IMR-90 (cell line): ENCODE results near the gene DRAXIN. TPM values are rescaled to one million over a fixed set of nuclear protein-coding genes. Genes with fewer than 3 reads are reported as not detected.

ENCODE experiments used
- ATAC-seq: fragments of 200-7000 bp; cut with Tn5 transposase; 2 replicates; pipeline ENCODE4 v1.9.1; 2020; ENCODE audit warnings: low read depth, mild to moderate bottlenecking, moderate library complexity
- BruUV-seq: library from RNA; stranded (reverse); fragments of 400-500 nt; replicated peaks from 2 replicates; lab custom pipeline; 2021; lab: Mats Ljungman, UMichigan
- CTCF ChIA-PET: fragments of 300-600 bp; formaldehyde crosslinking; extraction: SDS; loops from one replicate; lab custom pipeline; 2021; ENCODE audit warnings: antibody characterized with exemption; lab: Yijun Ruan, JAX
- POLR2A ChIA-PET: fragments of 300-600 bp; sonication (Branson Sonifier 250); formaldehyde crosslinking; loops from one replicate; lab custom pipeline; 2022; ENCODE audit warnings: antibody characterized with exemption; ENCODE audit not compliant: unreplicated experiment; lab: Charles Lee
- DNase-seq: peaks from one replicate; pipeline ENCODE4 v3.0.0; 2013
- H2AFZ ChIP-seq: replicated peaks from 2 replicates; pipeline ENCODE3; 2013; ENCODE audit warnings: low read length, mild to moderate bottlenecking; ENCODE audit not compliant: poor library complexity
- H2AK5ac ChIP-seq: 2 replicates; pipeline ENCODE4 v1.6.1; 2013; ENCODE audit warnings: low read depth, low read length, inconsistent platforms
- H2AK9ac ChIP-seq: replicated peaks from 2 replicates; pipeline ENCODE3; 2013; ENCODE audit warnings: mild to moderate bottlenecking, low read depth, low read length, moderate library complexity; ENCODE audit not compliant: poor library complexity
- H2BK120ac ChIP-seq: 2 replicates; pipeline ENCODE4 v1.6.1; 2013; ENCODE audit warnings: low read depth, low read length, inconsistent platforms
- H2BK15ac ChIP-seq: 3 replicates; pipeline ENCODE4 v1.6.1; 2013; ENCODE audit warnings: low read depth, low read length, inconsistent platforms
- H2BK20ac ChIP-seq: 2 replicates; pipeline ENCODE4 v1.6.1; 2013; ENCODE audit warnings: low read depth, mild to moderate bottlenecking, inconsistent platforms, low read length, moderate library complexity
- H2BK5ac ChIP-seq: 2 replicates; pipeline ENCODE4 v1.6.1; 2013; ENCODE audit warnings: mild to moderate bottlenecking, low read depth, low read length, inconsistent platforms; ENCODE audit not compliant: poor library complexity, severe bottlenecking
- H3K14ac ChIP-seq: replicated peaks from 2 replicates; pipeline ENCODE4 v1.6.1; 2013; ENCODE audit warnings: low read depth, low read length, inconsistent platforms
- H3K18ac ChIP-seq: 2 replicates; pipeline ENCODE4 v1.6.1; 2013; ENCODE audit warnings: low read depth, low read length, control low read depth
- H3K23ac ChIP-seq: 2 replicates; pipeline ENCODE4 v1.6.1; 2013; ENCODE audit warnings: low read depth, low read length, inconsistent platforms
- H3K27ac ChIP-seq: 2 replicates; pipeline ENCODE4 v1.5.1; 2013; ENCODE audit warnings: mild to moderate bottlenecking, control low read depth, low read length; ENCODE audit not compliant: insufficient read depth
- H3K27me3 ChIP-seq: 2 replicates; pipeline ENCODE4 v1.6.1; 2013; ENCODE audit warnings: low read length; ENCODE audit not compliant: control insufficient read depth, insufficient read depth
- H3K36me3 ChIP-seq: 2 replicates; pipeline ENCODE4 v1.6.1; 2013; ENCODE audit warnings: low read length, mixed read lengths; ENCODE audit not compliant: control insufficient read depth, insufficient read depth
- H3K4ac ChIP-seq: 2 replicates; pipeline ENCODE4 v1.6.1; 2013; ENCODE audit warnings: low read depth, low read length, inconsistent platforms
- H3K4me1 ChIP-seq: 2 replicates; pipeline ENCODE4 v1.6.1; 2013; ENCODE audit warnings: low read length, mixed read lengths; ENCODE audit not compliant: control insufficient read depth, insufficient read depth
- H3K4me2 ChIP-seq: 2 replicates; pipeline ENCODE4 v1.6.1; 2013; ENCODE audit warnings: low read depth, mild to moderate bottlenecking, control low read depth, low read length, moderate library complexity
- H3K4me3 ChIP-seq: 2 replicates; pipeline ENCODE4 v1.5.1; 2013; ENCODE audit warnings: low read depth, mild to moderate bottlenecking, control low read depth, low read length, moderate library complexity; ENCODE audit not compliant: insufficient read depth
- H3K56ac ChIP-seq: 2 replicates; pipeline ENCODE4 v1.6.1; 2013; ENCODE audit warnings: low read length, inconsistent platforms; ENCODE audit not compliant: insufficient read depth; ENCODE audit errors: extremely low read depth
- H3K79me1 ChIP-seq, 2 experiments: 2 replicates each; pipeline ENCODE4 v1.6.1; 2013; ENCODE audit warnings: low read length in 2 of 2, inconsistent platforms in 1 of 2, low read depth in 1 of 2
- H3K9ac ChIP-seq: 2 replicates; pipeline ENCODE4 v1.6.1; 2013; ENCODE audit warnings: low read depth, low read length, control low read depth
- H3K9me1 ChIP-seq: 2 replicates; pipeline ENCODE4 v1.6.1; 2013; ENCODE audit warnings: low read length, inconsistent platforms; ENCODE audit not compliant: insufficient read depth
- H3K9me3 ChIP-seq: 2 replicates; pipeline ENCODE4 v1.6.1; 2013; ENCODE audit warnings: low read length; ENCODE audit not compliant: control insufficient read depth, insufficient read depth
- H4K20me1 ChIP-seq: 2 replicates; pipeline ENCODE4 v1.6.1; 2013; ENCODE audit warnings: low read length, inconsistent platforms; ENCODE audit not compliant: insufficient read depth
- H4K5ac ChIP-seq: 2 replicates; pipeline ENCODE4 v1.6.1; 2013; ENCODE audit warnings: mild to moderate bottlenecking, low read depth, low read length, control low read depth
- H4K8ac ChIP-seq, 2 experiments: 2 replicates each; pipeline ENCODE4 v1.6.1; 2013; ENCODE audit warnings: low read depth in 2 of 2, low read length in 2 of 2, control low read depth in 1 of 2, inconsistent platforms in 1 of 2
- H4K91ac ChIP-seq: 2 replicates; pipeline ENCODE4 v1.6.1; 2013; ENCODE audit warnings: low read depth, low read length, inconsistent platforms; ENCODE audit not compliant: insufficient read depth
- CEBPB ChIP-seq: IDR thresholded peaks from 2 replicates; pipeline ENCODE4 v1.6.1; 2012; ENCODE audit warnings: low read depth, low read length, improper control_type of control experiment
- POLR2A ChIP-seq: IDR thresholded peaks from 2 replicates; pipeline ENCODE4 v1.6.1; 2012; ENCODE audit warnings: mild to moderate bottlenecking, low read depth, low read length
- SMC3 ChIP-seq: fragments of 150-350 bp; IDR thresholded peaks from 2 replicates; pipeline ENCODE4 v1.6.1; 2016; ENCODE audit warnings: low read depth, mild to moderate bottlenecking, antibody characterized with exemption, low read length, moderate library complexity
- WGBS, 2 experiments: methylation state at CpG; one replicate each; pipeline versions ENCODE4 v1.1.5 to v1.1.7; 2013; ENCODE audit warnings: missing lambda C conversion rate in 2 of 2; ENCODE audit not compliant: insufficient read length in 1 of 2; ENCODE audit errors: extremely low coverage in 2 of 2; 5-methylcytosine and 5-hydroxymethylcytosine counted together
- dilution Hi-C: fragments of 300-500 bp; cut with HindIII; formaldehyde crosslinking; loops from one replicate; pipeline ENCODE4 v1.14.3; 2018; ENCODE audit warnings: low sequenced_read_pairs; ENCODE audit not compliant: unreplicated experiment
- in situ Hi-C: fragments of 300-500 bp; cut with MboI; formaldehyde crosslinking; loops from 3 replicates; pipeline ENCODE4 v1.14.3; 2019; ENCODE audit warnings: low sequenced_read_pairs, inconsistent platforms, mixed read lengths
- intact Hi-C: fragments of 100-400 bp; cut with micrococcal nuclease; formaldehyde crosslinking; loops from 2 replicates; pipeline ENCODE4 v1.10.0; 2022
- polyA plus RNA-seq, 3 experiments: library from polyadenylated mRNA; depleted of rRNA; stranded (reverse); fragments of >200 nt; gene quantifications; 2 replicates each; pipeline ENCODE4 v1.2.3, GENCODE V29; 2012; ENCODE audit warnings: low replicate concordance in 1 of 3
- total RNA-seq: library from RNA; depleted of rRNA; stranded (reverse); fragments of >200 nt; gene quantifications from 2 replicates; pipeline ENCODE4 v1.2.3, GENCODE V29; 2012

The DRAXIN gene
- total and polyA plus RNA-seq, 2 of the 4 experiments (the other 2 are of a cell fraction) = under 0.01 to 0.02 TPM

DNA sequence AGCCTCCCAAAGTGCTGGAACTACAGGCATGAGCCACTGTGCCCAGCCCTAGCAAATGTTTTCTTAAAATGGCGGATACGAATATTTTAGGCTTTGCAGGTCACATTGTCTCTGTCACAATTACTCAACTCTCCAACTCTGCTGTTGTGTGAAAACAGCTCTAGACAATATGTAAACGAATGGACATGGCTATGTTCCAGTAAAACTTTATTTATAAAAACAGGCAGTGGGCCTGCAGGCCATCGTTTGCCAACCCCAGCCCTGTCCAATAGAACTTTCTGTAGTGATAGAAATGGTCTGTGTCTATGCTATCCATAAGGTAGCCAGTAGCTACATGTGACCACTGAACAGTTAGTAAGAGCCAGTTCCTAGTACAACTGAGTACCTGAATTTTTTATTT lies 31.8 kb upstream of the DRAXIN start:
- Histone ChIP-seq H3K18ac (no peak overlapping the region), H3K9me1 (no peaks in the 10 kb centered on the region), H2BK5ac (no peak overlapping the region), H2BK15ac (no peak overlapping the region), H3K79me1 (peaks cover 0 to 4% of the 10 kb centered on the region in 2 experiments; a peak in 1 of 4 replicates), H3K9ac (no peak overlapping the region), H4K91ac (no peak overlapping the region), H4K8ac (no peak overlapping the region), H3K27me3 (no peaks in the 10 kb centered on the region), H2AFZ (no peak overlapping the region), H3K14ac (no peak overlapping the region), H2AK5ac (no peak overlapping the region), H3K56ac (no peak overlapping the region), H3K9me3 (no peaks in the 10 kb centered on the region), H3K23ac (no peak overlapping the region), H3K4me1 (no peaks in the 10 kb centered on the region), H3K36me3 (peaks cover 21% of the 10 kb centered on the region), H3K4ac (no peak overlapping the region), H4K20me1 (no peaks in the 10 kb centered on the region), H3K27ac (no peak overlapping the region), H2BK120ac (no peak overlapping the region), H4K5ac (no peak overlapping the region), H2AK9ac (no peak overlapping the region), H2BK20ac (no peak overlapping the region), H3K4me3 (no peak overlapping the region), H3K4me2 (no peak overlapping the region)
- no CpG with 5 or more reads among the region's 4 CpGs for WGBS, 2 experiments
- ChIA-PET CTCF (no interaction called here), POLR2A (no interaction called here)
- DNase-seq = no peak
- ATAC-seq = no peak
- in situ Hi-C loops = loop anchor here (5.0 kb wide), 1 partner anchor 58 kb away; no protein-coding TSS in a partner anchor
- TF ChIP-seq CEBPB (no peak), SMC3 (no peak), POLR2A (no peak)
- dilution Hi-C loops = no loop called here
- no TSS peak for BruUV-seq
- intact Hi-C loops = loop anchor here (10.0 kb wide), 1 partner anchor 245 kb away; no protein-coding TSS in a partner anchor
